Caco-2 (cell line): Measurements from ENCODE around the gene BRAP. TPM values are rescaled to one million over a fixed set of nuclear protein-coding genes. Genes with fewer than 3 reads are reported as not detected.
A peak's percentile ranks its signal among the peaks of the same experiment; 100 is the strongest.
"Not testable (repeated sequence)": the region's sequence is repeated elsewhere in the genome, so short reads cannot be mapped to it uniquely, and the experiment has no call there.

Source experiments
- BruUV-seq: library from RNA; stranded (reverse); fragments of 400-500 nt; replicated peaks from 2 replicates; lab custom pipeline; 2021; lab: Mats Ljungman, UMichigan
- CTCF ChIA-PET: fragments of 300-600 bp; sonication (Branson Sonifier 250); formaldehyde crosslinking; loops from one replicate; lab custom pipeline; 2022; ENCODE audit warnings: antibody characterized with exemption; lab: Charles Lee
- POLR2A ChIA-PET: fragments of 300-600 bp; sonication (Branson Sonifier 250); formaldehyde crosslinking; loops from one replicate; lab custom pipeline; 2022; ENCODE audit warnings: antibody characterized with exemption; lab: Charles Lee
- DNase-seq, 2 experiments: peaks; one replicate each; pipeline versions ENCODE4 v3.0.0 to v3.0.0-alpha.2; 2020 to 2022
- H3K27me3 ChIP-seq: replicated peaks from 2 replicates; pipeline ENCODE4 v1.6.0; 2011; ENCODE audit warnings: low read length; ENCODE audit not compliant: control insufficient read depth, insufficient read depth
- H3K36me3 ChIP-seq: 2 replicates; pipeline ENCODE4 v1.5.1; 2011; ENCODE audit warnings: low read length; ENCODE audit not compliant: control insufficient read depth, insufficient read depth
- H3K4me1 ChIP-seq: fragments of 250-450 bp; sonication (Bioruptor Pico); 2 replicates; pipeline ENCODE4 v1.5.1; 2020; ENCODE audit warnings: mild to moderate bottlenecking
- H3K4me3 ChIP-seq: 2 replicates; pipeline ENCODE4 v1.5.1; 2011; ENCODE audit warnings: low read depth, mild to moderate bottlenecking, control low read depth, low read length
- H3K9me3 ChIP-seq: fragments of 250-450 bp; sonication (Bioruptor Pico); 2 replicates; pipeline ENCODE4 v1.5.1; 2020; ENCODE audit warnings: mild to moderate bottlenecking, moderate library complexity
- H3K27ac Mint-ChIP-seq: one replicate; pipeline ENCODE4 v1.8.0; 2022; ENCODE audit warnings: mixed read lengths; ENCODE audit not compliant: unreplicated experiment
- H3K27me3 Mint-ChIP-seq: one replicate; pipeline ENCODE4 v1.8.0; 2022; ENCODE audit warnings: mixed read lengths; ENCODE audit not compliant: insufficient read depth, unreplicated experiment
- H3K36me3 Mint-ChIP-seq: one replicate; pipeline ENCODE4 v1.8.0; 2022; ENCODE audit warnings: mild to moderate bottlenecking, mixed read lengths; ENCODE audit not compliant: insufficient read depth, unreplicated experiment
- H3K4me1 Mint-ChIP-seq: one replicate; pipeline ENCODE4 v1.8.0; 2022; ENCODE audit warnings: low read depth, mixed read lengths; ENCODE audit not compliant: unreplicated experiment
- H3K4me3 Mint-ChIP-seq: one replicate; pipeline ENCODE4 v1.8.0; 2022; ENCODE audit warnings: mild to moderate bottlenecking, moderate library complexity, mixed read lengths; ENCODE audit not compliant: unreplicated experiment
- H3K9me3 Mint-ChIP-seq: one replicate; pipeline ENCODE4 v1.8.0; 2022; ENCODE audit warnings: mixed read lengths; ENCODE audit not compliant: unreplicated experiment
- intact Hi-C: fragments of 100-400 bp; cut with micrococcal nuclease; formaldehyde crosslinking; loops from one replicate; pipeline ENCODE4 v1.10.0; 2022; ENCODE audit not compliant: unreplicated experiment
- total RNA-seq: library from RNA; stranded (reverse); gene quantifications from 2 replicates; pipeline ENCODE4 v1.2.3, GENCODE V29; 2022
- TF ChIP-seq, protein P1 (sequence below), 2 experiments: fragments of 200-600 bp in 1 of 2; IDR thresholded peaks; 1 replicate in 1 of 2; 2 replicates in 1 of 2; pipeline versions ENCODE4 v1.5.1 to v1.8.0; 2011 to 2022; ENCODE audit warnings: antibody characterized with exemption in 1 of 2, control low read depth in 1 of 2, inconsistent platforms in 1 of 2, low read depth in 1 of 2, low read length in 1 of 2, mild to moderate bottlenecking in 1 of 2, moderate library complexity in 1 of 2; ENCODE audit not compliant: insufficient read depth in 1 of 2, severe bottlenecking in 1 of 2, unreplicated experiment in 1 of 2

BRAP gene
- total RNA-seq, 1 experiment from 2014 or later = 24.6 TPM

GRCh38 chr12:111605911-111606766, 79.6 kb downstream of the BRAP start:
- no peaks in the 10 kb centered on the region for H3K36me3 Mint-ChIP-seq
- BruUV-seq = no TSS peak
- ChIA-PET POLR2A (interaction anchor here (0.5 kb wide), 1 partner anchor 485 kb away, joined by 14 read pairs; no protein-coding TSS in a partner anchor), CTCF (no interaction called here)
- TF ChIP-seq, protein P1, sequence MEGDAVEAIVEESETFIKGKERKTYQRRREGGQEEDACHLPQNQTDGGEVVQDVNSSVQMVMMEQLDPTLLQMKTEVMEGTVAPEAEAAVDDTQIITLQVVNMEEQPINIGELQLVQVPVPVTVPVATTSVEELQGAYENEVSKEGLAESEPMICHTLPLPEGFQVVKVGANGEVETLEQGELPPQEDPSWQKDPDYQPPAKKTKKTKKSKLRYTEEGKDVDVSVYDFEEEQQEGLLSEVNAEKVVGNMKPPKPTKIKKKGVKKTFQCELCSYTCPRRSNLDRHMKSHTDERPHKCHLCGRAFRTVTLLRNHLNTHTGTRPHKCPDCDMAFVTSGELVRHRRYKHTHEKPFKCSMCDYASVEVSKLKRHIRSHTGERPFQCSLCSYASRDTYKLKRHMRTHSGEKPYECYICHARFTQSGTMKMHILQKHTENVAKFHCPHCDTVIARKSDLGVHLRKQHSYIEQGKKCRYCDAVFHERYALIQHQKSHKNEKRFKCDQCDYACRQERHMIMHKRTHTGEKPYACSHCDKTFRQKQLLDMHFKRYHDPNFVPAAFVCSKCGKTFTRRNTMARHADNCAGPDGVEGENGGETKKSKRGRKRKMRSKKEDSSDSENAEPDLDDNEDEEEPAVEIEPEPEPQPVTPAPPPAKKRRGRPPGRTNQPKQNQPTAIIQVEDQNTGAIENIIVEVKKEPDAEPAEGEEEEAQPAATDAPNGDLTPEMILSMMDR (IDR thresholded peaks at IDR 0.05; ENCODE audit: insufficient read depth in 1 of 2, low read depth in 1 of 2, low read length in 1 of 2, severe bottlenecking in 1 of 2, unreplicated experiment in 1 of 2) = no peak
- intact Hi-C loops = no loop called here
- no peaks in the 10 kb centered on the region for H3K27me3 Mint-ChIP-seq
- H3K27ac Mint-ChIP-seq = no peak overlapping the region
- Histone ChIP-seq H3K36me3 (no peaks in the 10 kb centered on the region), H3K9me3 (no peaks in the 10 kb centered on the region), H3K4me3 (no peak overlapping the region), H3K4me1 (no peaks in the 10 kb centered on the region), H3K27me3 (no peaks in the 10 kb centered on the region)
- peaks cover 8% of the 10 kb centered on the region for H3K9me3 Mint-ChIP-seq
- no peak overlapping the region for H3K4me3 Mint-ChIP-seq
- DNase-seq = no peak
- H3K4me1 Mint-ChIP-seq = no peaks in the 10 kb centered on the region

DNA sequence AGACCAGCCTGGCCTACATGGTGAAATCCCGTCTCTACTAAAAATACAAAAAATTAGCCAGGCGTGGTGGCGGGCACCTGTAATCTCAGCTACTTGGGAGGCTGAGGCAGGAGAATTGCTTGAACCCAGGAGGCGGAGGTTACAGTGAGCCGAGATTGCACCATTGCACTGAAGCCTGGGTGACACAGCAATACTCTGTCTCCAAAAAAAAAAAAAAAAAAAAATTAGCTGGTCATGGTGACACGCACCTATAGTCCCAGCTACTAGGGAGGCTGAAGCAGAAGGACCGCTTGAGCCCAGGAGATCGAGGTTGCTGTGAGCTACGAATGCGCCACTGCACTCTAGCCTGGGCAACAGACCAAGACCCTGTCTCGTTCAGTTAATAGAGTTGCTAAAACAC, 82.9 kb downstream of the BRAP start:
- DNase-seq, H3K27ac Mint-ChIP-seq, H3K27me3 Mint-ChIP-seq, CTCF ChIA-PET, intact Hi-C loops, H3K4me1 Mint-ChIP-seq, H3K9me3 Mint-ChIP-seq, POLR2A ChIA-PET, BruUV-seq, H3K9me3 ChIP-seq, H3K27me3 ChIP-seq, H3K4me3 ChIP-seq, H3K4me1 ChIP-seq, H3K36me3 ChIP-seq, H3K4me3 Mint-ChIP-seq: not testable (repeated sequence)
- peaks cover 11% of the 10 kb centered on the region for H3K36me3 Mint-ChIP-seq

GRCh38 chr12:111602348-111602747, 83.4 kb downstream of the BRAP start:
- Histone ChIP-seq H3K9me3 (no peaks in the 10 kb centered on the region), H3K4me3 (no peak overlapping the region), H3K27me3 (no peaks in the 10 kb centered on the region), H3K4me1 (peaks cover 6% of the 10 kb centered on the region), H3K36me3 (no peaks in the 10 kb centered on the region)
- intact Hi-C loops = no loop called here
- BruUV-seq = no TSS peak
- no peak overlapping the region for H3K27ac Mint-ChIP-seq
- H3K4me3 Mint-ChIP-seq = no peak overlapping the region
- no peaks in the 10 kb centered on the region for H3K27me3 Mint-ChIP-seq
- no peaks in the 10 kb centered on the region for H3K4me1 Mint-ChIP-seq
- peaks cover 8% of the 10 kb centered on the region for H3K9me3 Mint-ChIP-seq
- no peak for DNase-seq
- POLR2A ChIA-PET = no interaction called here
- TF ChIP-seq, protein P1 (IDR thresholded peaks at IDR 0.05; ENCODE audit: insufficient read depth in 1 of 2, low read depth in 1 of 2, low read length in 1 of 2, severe bottlenecking in 1 of 2, unreplicated experiment in 1 of 2) = no peak
- peaks cover 16% of the 10 kb centered on the region for H3K36me3 Mint-ChIP-seq
- CTCF ChIA-PET = no interaction called here

DNA sequence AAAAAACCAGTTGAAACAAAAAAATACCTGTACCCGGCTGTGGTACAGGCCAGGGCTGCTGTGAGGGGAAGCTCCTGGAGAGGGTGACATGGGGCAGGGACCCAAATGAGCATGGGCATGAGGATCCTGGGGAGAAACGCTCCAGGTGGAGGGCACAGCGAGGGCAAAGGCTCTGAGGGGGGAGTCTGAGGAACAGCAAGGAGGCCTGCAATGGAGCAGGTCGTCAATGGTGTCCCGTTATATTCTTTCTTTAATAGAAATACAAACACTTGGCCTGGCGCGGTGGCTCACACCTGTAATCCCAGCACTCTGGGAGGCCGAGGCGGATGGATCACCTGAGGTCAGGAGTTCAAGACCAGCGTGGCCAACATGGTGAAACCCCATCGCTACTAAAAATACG, 84.8 kb downstream of the BRAP start:
- H3K4me1 Mint-ChIP-seq, CTCF ChIA-PET, H3K4me3 ChIP-seq: not testable (repeated sequence)

More for the DNA sequence above, 84.8 kb downstream of the BRAP start:
- H3K36me3 ChIP-seq, H3K9me3 ChIP-seq, BruUV-seq, H3K27me3 Mint-ChIP-seq, DNase-seq, intact Hi-C loops, H3K27ac Mint-ChIP-seq, H3K9me3 Mint-ChIP-seq, H3K27me3 ChIP-seq, POLR2A ChIA-PET: not testable (repeated sequence)
- peaks cover 22% of the 10 kb centered on the region for H3K36me3 Mint-ChIP-seq
- H3K4me3 Mint-ChIP-seq = peak overlapping the region; percentile 89
- H3K4me1 ChIP-seq = peaks cover 12% of the 10 kb centered on the region
